GM21529 (cell line): ENCODE data around the gene KLHL22.
A peak's percentile ranks its signal among the peaks of the same experiment; 100 is the strongest.
"Not testable (repeated sequence)": the region's sequence is repeated elsewhere in the genome, so short reads cannot be mapped to it uniquely, and the experiment has no call there.

Experiments
- ATAC-seq: cut with Tn5 transposase; IDR thresholded peaks from one replicate; pipeline ENCODE4 v1.9.1; 2021; ENCODE audit not compliant: unreplicated experiment

Gene KLHL22

GRCh38 chr22:20503816-20504215 lies 8.2 kb upstream of the KLHL22 start:
- no peak for ATAC-seq

GRCh38 chr22:20499769-20500168 lies 4.2 kb upstream of the KLHL22 start:
- no peak for ATAC-seq

- no peak for ATAC-seq
These were observed 3.3 kb upstream of the KLHL22 start for GRCh38 chr22:20498913-20499312.

GRCh38 chr22:20497426-20497825 lies 1.8 kb upstream of the KLHL22 start:
- no peak for ATAC-seq

GRCh38 chr22:20495861-20496681 lies 476 bp upstream of the KLHL22 start:
- peak; percentile 80 for ATAC-seq

- no peak for ATAC-seq
These were observed 4.2 kb downstream of the KLHL22 start for GRCh38 chr22:20491346-20491745.

GRCh38 chr22:20490941-20491307 lies 4.7 kb downstream of the KLHL22 start:
- no peak for ATAC-seq

GRCh38 chr22:20490183-20490940 lies 5.2 kb downstream of the KLHL22 start:
- no peak for ATAC-seq

- no peak for ATAC-seq
These were observed 6.6 kb downstream of the KLHL22 start for GRCh38 chr22:20488946-20489345.

GRCh38 chr22:20487715-20488114 lies 7.9 kb downstream of the KLHL22 start:
- ATAC-seq, result no peak

- no peak for ATAC-seq
These were observed 9.4 kb downstream of the KLHL22 start for GRCh38 chr22:20486229-20486628.

GRCh38 chr22:20484948-20485683 lies 10.5 kb downstream of the KLHL22 start:
- ATAC-seq, result no peak

GRCh38 chr22:20483771-20484170 lies 11.8 kb downstream of the KLHL22 start:
- no peak for ATAC-seq

GRCh38 chr22:20483143-20483506 lies 12.5 kb downstream of the KLHL22 start:
- ATAC-seq, result not testable (repeated sequence)

GRCh38 chr22:20479612-20480196 lies 15.9 kb downstream of the KLHL22 start:
- no peak for ATAC-seq

- not testable (repeated sequence) for ATAC-seq
These were observed 17.5 kb downstream of the KLHL22 start for GRCh38 chr22:20478059-20478458.

GRCh38 chr22:20475569-20475968 lies 20.0 kb downstream of the KLHL22 start:
- not testable (repeated sequence) for ATAC-seq

GRCh38 chr22:20475115-20475436 lies 20.5 kb downstream of the KLHL22 start:
- ATAC-seq, result no peak

GRCh38 chr22:20472629-20473442 lies 22.8 kb downstream of the KLHL22 start:
- no peak for ATAC-seq

GRCh38 chr22:20471126-20471833 lies 24.3 kb downstream of the KLHL22 start:
- no peak for ATAC-seq
